GM12801 (cell line): Measurements from ENCODE around the gene ST6GALNAC6.

Experiments
- TF ChIP-seq, protein P1 (sequence below): IDR thresholded peaks from one replicate; pipeline ENCODE4 v1.5.1; 2011; ENCODE audit warnings: control low read depth; ENCODE audit not compliant: insufficient read length; ENCODE audit errors: extremely low read depth

The ST6GALNAC6 gene

GRCh38 chr9:127895811-127896210, 3.6 kb downstream of the ST6GALNAC6 start:
- TF ChIP-seq, protein P1, sequence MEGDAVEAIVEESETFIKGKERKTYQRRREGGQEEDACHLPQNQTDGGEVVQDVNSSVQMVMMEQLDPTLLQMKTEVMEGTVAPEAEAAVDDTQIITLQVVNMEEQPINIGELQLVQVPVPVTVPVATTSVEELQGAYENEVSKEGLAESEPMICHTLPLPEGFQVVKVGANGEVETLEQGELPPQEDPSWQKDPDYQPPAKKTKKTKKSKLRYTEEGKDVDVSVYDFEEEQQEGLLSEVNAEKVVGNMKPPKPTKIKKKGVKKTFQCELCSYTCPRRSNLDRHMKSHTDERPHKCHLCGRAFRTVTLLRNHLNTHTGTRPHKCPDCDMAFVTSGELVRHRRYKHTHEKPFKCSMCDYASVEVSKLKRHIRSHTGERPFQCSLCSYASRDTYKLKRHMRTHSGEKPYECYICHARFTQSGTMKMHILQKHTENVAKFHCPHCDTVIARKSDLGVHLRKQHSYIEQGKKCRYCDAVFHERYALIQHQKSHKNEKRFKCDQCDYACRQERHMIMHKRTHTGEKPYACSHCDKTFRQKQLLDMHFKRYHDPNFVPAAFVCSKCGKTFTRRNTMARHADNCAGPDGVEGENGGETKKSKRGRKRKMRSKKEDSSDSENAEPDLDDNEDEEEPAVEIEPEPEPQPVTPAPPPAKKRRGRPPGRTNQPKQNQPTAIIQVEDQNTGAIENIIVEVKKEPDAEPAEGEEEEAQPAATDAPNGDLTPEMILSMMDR: no peak

DNA sequence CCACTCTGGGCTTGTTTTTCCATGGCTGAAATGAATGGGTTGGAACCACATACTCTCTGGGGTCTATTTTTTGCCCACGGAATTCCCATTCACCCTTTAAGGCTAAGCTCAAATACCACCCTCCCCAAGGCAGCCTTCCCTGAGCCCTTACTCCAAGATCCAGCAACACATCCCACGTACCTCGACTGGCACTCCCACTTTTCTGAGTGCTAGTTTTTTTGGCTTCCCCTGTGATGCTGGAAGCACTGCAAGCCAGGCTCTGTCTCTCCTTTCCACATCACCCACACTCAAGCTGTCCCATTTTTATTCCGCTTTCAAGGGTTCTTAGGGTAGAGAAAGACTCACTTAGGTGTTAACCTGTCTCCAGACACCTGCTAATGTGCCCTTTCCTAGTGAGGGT, 6.0 kb downstream of the ST6GALNAC6 start:
- TF ChIP-seq, protein P1: no peak

DNA sequence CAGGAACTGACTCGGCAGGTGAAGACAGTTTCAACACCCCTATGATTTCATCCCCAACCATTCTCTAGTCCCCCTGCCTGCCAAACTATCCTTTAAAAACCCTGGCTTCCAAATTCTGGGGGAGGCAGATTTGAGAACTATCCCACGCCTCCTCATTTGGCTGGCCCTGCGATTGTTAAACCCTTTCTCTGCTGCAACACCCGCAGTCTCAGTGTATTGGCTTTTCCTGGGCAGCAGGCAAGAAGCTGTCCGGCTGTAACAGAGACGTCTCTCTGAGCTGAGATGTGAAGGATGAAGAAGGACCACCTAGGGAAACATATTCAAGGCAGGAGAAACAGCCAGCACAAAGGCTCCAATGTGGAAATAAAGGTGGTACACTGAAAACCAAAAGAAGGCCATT, 6.6 kb downstream of the ST6GALNAC6 start:
- TF ChIP-seq, protein P1: no peak

DNA sequence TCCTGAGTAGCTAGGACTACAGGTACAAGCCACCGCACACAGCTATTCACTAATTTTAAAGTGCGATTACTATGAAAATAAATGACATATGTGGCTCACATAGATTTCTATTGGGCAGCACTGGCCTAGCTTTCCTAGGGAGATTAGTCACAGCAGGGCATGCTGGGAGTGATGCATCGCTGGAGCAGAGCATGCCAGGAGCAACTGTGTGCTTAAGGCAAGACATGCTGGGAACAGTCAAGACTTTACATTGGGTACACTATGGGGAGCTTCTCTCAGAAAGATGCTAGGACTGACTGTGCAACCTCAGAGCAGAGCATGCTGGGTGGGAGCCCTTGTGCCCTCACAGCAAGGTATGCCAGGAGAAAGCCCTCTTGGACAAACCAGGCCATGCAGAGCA, 9.3 kb downstream of the ST6GALNAC6 start:
- TF ChIP-seq, protein P1: no peak

GRCh38 chr9:127887792-127888191, 11.6 kb downstream of the ST6GALNAC6 start:
- TF ChIP-seq, protein P1: no peak

DNA sequence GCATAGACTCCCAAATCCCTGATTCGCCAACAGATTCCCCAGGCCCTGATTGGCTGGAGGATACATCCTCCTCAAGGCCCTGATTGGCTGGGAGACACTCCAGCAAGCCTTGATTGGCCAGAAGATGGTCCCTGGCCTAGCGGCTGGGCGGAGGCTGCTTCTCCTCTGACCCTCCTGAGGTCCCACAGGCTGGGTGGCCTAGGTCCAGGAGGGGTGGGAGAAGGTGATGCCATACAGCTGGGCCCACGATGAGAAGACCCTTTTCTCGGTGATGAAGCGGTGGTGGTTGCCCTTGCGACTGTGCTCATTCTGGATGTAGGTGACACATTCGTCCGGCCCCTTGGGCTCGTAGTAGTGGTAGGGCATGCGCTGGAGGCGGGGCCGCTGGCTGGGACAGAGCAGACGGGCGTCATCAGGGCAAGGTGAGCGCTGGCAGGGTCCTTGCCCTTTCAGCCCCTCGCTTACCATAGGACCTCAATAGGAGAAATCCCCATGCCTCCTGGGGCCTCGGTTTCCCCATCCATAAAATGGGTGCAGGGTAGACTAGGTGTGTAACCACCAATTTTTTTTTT, 12.9 kb downstream of the ST6GALNAC6 start:
- TF ChIP-seq, protein P1: no peak

DNA sequence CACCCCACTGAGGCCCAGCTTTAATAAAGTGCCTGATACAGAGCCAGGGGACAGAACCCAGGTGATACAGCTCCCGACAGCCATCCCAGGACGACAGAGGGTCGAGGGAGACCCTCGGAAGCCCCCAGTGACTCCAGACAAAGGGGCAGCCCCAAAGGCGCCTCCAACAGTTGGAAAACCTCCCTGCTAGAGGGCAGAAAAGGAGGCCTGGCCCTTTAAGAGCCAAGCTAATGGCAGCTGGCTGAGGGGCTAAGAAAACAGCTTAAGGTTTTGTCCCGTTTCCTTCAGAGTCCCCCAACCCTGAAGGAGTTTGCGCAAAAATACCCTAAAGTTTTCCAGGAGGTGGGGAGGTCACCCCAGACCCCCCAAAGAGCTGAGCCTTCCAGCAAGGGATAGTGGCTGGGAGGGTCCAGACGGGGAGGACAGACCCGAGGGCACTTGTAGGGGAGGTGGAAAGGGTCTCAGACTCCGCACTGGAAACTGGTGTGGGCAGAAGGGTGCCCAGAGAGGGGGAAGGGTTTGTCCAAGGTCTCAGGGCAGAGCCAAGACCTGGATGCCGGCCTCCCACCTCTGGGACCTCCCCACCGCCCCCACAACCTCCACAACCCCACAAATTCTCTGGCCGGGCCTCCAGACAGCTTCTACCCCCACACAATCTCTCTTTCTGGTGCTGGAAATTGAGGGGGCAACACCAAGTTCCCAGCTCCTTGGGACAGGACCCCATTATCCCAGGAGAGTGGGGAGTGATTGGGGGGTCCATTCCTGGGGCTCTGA, 13.7 kb downstream of the ST6GALNAC6 start:
- TF ChIP-seq, protein P1: no peak
